ENCODE data around the gene COPS7A. TPM values are rescaled to one million over a fixed set of nuclear protein-coding genes. Genes with fewer than 3 reads are reported as not detected.

COPS7A gene
- total RNA-seq, 4 donors from 2014 or later: 51.9 to 71.8 (median 63.0) TPM

DNA sequence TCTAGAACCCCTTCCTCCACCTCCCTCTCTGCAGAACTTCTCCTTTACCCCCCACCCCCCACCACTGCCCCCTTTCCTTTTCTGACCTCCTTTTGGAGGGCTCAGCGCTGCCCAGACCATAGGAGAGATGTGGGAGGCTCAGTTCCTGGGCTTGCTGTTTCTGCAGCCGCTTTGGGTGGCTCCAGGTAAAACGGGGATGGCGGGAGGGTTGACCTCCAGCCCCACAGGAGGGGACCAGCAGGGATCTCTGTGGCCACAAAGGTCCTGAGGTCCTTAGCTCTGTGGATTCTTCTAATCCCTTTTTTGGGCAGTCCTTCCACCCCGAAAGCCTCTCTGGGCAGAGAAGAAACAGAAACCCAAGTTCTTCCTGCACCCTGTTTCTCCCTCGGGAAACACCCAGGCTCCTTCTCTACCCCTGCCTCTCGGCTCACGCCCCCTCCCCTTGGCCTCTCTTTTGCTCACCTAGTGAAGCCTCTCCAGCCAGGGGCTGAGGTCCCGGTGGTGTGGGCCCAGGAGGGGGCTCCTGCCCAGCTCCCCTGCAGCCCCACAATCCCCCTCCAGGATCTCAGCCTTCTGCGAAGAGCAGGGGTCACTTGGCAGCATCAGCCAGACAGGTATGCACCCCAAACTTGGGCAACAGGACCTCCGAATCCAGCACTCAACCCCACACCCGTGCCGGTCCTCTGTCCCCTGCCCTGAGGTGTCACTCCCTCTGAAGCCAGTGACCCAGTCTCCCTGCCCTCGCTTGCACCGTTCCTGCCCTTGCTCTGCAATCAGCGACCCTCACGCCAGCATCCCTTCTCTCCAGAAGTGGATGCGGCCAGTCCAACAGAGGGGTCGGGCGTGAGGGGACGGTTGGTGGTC is 49.1 kb downstream of the COPS7A start:
- H3K4me1 ChIP-seq: peaks cover 29 to 75% (median 72%) of the 10 kb centered on the region in 4 donors
- H3K27me3 ChIP-seq: no peaks in the 10 kb centered on the region
- no peak for DNase-seq (ENCODE audit: extremely low spot score)
- H3K9me3 ChIP-seq: no peaks in the 10 kb centered on the region
- 76% methylated on average over 11 of the region's 21 CpGs for WGBS
- TF ChIP-seq POLR2A (IDR thresholded peaks at IDR 0.05; ENCODE audit: low read depth): no peak
- TF ChIP-seq, protein P1, sequence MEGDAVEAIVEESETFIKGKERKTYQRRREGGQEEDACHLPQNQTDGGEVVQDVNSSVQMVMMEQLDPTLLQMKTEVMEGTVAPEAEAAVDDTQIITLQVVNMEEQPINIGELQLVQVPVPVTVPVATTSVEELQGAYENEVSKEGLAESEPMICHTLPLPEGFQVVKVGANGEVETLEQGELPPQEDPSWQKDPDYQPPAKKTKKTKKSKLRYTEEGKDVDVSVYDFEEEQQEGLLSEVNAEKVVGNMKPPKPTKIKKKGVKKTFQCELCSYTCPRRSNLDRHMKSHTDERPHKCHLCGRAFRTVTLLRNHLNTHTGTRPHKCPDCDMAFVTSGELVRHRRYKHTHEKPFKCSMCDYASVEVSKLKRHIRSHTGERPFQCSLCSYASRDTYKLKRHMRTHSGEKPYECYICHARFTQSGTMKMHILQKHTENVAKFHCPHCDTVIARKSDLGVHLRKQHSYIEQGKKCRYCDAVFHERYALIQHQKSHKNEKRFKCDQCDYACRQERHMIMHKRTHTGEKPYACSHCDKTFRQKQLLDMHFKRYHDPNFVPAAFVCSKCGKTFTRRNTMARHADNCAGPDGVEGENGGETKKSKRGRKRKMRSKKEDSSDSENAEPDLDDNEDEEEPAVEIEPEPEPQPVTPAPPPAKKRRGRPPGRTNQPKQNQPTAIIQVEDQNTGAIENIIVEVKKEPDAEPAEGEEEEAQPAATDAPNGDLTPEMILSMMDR (IDR thresholded peaks at IDR 0.05): no peak
- no peak for TF ChIP-seq POLR2AphosphoS5 (IDR thresholded peaks at IDR 0.05)
- TF ChIP-seq EP300 (IDR thresholded peaks at IDR 0.05): no peak
- H3K36me3 ChIP-seq: peaks cover 12 to 30% (median 23%) of the 10 kb centered on the region in 4 donors
- intact Hi-C loops (cut with DNase I): no loop called here
- peak overlapping the region; percentile 43 to 52 (median 45) for H3K4me3 ChIP-seq
- peak overlapping the region; percentile 61 to 97 (median 96) for H3K27ac ChIP-seq (replicated peaks in 1 of 4)

DNA sequence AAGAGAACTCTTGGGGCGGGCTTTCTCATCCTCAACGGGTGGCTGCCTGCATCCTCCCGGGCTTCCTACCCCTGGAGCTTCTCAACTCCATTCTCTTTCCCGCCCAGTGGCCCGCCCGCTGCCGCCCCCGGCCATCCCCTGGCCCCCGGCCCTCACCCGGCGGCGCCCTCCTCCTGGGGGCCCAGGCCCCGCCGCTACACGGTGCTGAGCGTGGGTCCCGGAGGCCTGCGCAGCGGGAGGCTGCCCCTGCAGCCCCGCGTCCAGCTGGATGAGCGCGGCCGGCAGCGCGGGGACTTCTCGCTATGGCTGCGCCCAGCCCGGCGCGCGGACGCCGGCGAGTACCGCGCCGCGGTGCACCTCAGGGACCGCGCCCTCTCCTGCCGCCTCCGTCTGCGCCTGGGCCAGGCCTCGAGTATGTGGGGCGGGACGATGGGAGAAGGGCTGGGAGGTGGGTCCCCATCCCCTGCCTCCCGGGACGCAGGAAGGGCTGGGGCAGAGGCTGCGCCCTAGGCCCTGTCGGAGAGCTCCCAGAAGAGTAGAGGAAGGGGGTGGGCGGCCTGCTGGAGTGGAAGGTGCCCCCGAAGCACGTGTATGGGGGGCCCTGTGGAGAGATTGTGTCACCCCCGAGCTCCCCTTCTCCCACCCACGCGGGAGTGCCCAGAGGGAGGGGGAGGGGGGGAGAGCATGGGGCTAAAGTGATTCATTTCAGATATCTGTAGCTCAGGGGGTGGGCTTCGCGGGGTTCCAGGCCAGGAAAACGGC is 49.9 kb downstream of the COPS7A start:
- no peaks in the 10 kb centered on the region for H3K9me3 ChIP-seq
- peak overlapping the region in 3 of 4 donors; percentile 51 to 97 (median 96) for H3K27ac ChIP-seq (replicated peaks in 1 of 4)
- TF ChIP-seq, protein P1 (IDR thresholded peaks at IDR 0.05): no peak
- TF ChIP-seq POLR2A (IDR thresholded peaks at IDR 0.05; ENCODE audit: low read depth): no peak
- TF ChIP-seq EP300 (IDR thresholded peaks at IDR 0.05): no peak
- no peak for TF ChIP-seq POLR2AphosphoS5 (IDR thresholded peaks at IDR 0.05)
- peaks cover 29 to 75% (median 72%) of the 10 kb centered on the region in 4 donors for H3K4me1 ChIP-seq
- 46% methylated on average over 22 of the region's 60 CpGs for WGBS
- peaks cover 12 to 30% (median 23%) of the 10 kb centered on the region in 4 donors for H3K36me3 ChIP-seq
- H3K4me3 ChIP-seq: peak overlapping the region; percentile 43 to 52 (median 45)
- no peaks in the 10 kb centered on the region for H3K27me3 ChIP-seq
- intact Hi-C loops (cut with DNase I): no loop called here
- no peak for DNase-seq (ENCODE audit: extremely low spot score)

DNA sequence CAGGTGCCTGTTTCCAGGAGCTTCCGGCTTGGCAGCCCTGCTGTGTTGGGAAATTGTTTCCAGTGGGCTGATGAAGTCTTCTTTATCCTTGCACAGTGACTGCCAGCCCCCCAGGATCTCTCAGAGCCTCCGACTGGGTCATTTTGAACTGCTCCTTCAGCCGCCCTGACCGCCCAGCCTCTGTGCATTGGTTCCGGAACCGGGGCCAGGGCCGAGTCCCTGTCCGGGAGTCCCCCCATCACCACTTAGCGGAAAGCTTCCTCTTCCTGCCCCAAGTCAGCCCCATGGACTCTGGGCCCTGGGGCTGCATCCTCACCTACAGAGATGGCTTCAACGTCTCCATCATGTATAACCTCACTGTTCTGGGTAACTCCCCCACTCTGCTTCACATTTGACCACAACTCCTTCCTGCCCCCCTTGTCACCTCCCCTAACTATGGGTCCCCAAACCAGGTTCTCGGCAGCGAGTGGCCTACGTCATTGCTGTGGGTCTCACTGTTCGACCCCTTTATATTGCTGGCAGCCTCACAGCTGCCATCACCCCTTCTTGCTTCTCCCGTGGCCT is 50.7 kb downstream of the COPS7A start:
- Histone ChIP-seq H3K36me3 (peaks cover 11 to 27% (median 20%) of the 10 kb centered on the region in 4 donors), H3K9me3 (no peaks in the 10 kb centered on the region), H3K4me1 (peaks cover 27 to 72% (median 70%) of the 10 kb centered on the region in 4 donors), H3K27ac (replicated peaks in 1 of 4) (peak overlapping the region in 1 of 4 donors; percentile 97), H3K27me3 (no peaks in the 10 kb centered on the region), H3K4me3 (peak overlapping the region in 1 of 4 donors; percentile 45)
- no peak for DNase-seq (ENCODE audit: extremely low spot score)
- WGBS: 85% methylated on average over 15 of the region's 15 CpGs
- TF ChIP-seq POLR2A (IDR thresholded peaks at IDR 0.05; ENCODE audit: low read depth) (no peak), POLR2AphosphoS5 (IDR thresholded peaks at IDR 0.05) (no peak), EP300 (IDR thresholded peaks at IDR 0.05) (no peak)
- TF ChIP-seq, protein P1 (IDR thresholded peaks at IDR 0.05): no peak
- intact Hi-C loops (cut with DNase I): loop anchor here (5.0 kb wide), 2 partner anchors 37 to 157 kb away; no protein-coding TSS in a partner anchor

DNA sequence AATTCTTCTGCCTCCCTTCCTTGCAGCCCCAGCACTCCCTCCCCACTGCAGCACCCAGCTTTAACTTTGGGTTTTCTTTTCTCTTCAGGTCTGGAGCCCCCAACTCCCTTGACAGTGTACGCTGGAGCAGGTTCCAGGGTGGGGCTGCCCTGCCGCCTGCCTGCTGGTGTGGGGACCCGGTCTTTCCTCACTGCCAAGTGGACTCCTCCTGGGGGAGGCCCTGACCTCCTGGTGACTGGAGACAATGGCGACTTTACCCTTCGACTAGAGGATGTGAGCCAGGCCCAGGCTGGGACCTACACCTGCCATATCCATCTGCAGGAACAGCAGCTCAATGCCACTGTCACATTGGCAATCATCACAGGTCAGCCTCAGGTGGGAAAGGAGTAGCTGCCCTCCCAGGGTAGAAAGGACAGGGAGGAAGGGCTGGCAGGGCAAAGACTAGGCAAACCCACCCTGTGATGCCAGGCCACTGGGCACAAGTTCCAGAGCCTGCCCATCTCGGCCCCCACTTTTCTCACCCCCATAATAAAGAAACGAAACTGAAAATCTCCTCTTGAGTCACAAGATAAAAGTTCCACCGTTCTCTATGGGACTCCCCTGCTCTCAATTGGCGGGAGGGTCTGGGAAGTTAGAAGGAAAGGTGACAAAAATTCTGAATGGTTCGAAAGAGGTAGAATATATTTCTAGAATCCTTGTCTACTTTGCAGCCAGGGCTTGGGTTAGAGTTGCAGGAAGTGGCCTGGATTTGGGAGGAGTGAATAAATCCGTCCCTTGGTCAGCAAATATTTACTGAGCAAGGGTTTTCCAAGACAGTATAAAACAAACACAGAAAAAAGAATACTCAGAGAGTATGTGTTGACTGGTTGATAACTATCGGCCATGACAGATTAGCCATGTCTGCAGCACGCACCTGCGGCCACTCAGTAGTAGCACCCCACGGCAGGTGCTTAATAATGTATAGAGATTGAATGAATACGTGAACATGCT is 51.6 kb downstream of the COPS7A start:
- no peak for DNase-seq (ENCODE audit: extremely low spot score)
- Histone ChIP-seq H3K27me3 (no peaks in the 10 kb centered on the region), H3K9me3 (no peaks in the 10 kb centered on the region), H3K36me3 (peaks cover 6 to 18% (median 11%) of the 10 kb centered on the region in 4 donors), H3K4me3 (no peak overlapping the region), H3K4me1 (peaks cover 27 to 63% (median 61%) of the 10 kb centered on the region in 4 donors), H3K27ac (replicated peaks in 1 of 4) (no peak overlapping the region)
- intact Hi-C loops (cut with DNase I): loop anchor here (5.0 kb wide), 2 partner anchors 38 to 158 kb away; no protein-coding TSS in a partner anchor
- 85% methylated on average over 16 of the region's 16 CpGs for WGBS
- TF ChIP-seq EP300 (IDR thresholded peaks at IDR 0.05) (no peak), POLR2A (IDR thresholded peaks at IDR 0.05; ENCODE audit: low read depth) (no peak), POLR2AphosphoS5 (IDR thresholded peaks at IDR 0.05) (no peak)
- TF ChIP-seq, protein P1 (IDR thresholded peaks at IDR 0.05): no peak
